Activated T-cell treated with anti-CD3 and anti-CD28 coated beads, Interleukin-2, amount 50 U/mL, for 72 hours (primary cell): ENCODE data around the gene TM4SF4. TPM values are rescaled to one million over a fixed set of nuclear protein-coding genes. Genes with fewer than 3 reads are reported as not detected.
"Not testable (repeated sequence)": the region's sequence is repeated elsewhere in the genome, so short reads cannot be mapped to it uniquely, and the experiment has no call there.

Source experiments
- ATAC-seq, 2 donors: fragments of 150-1000 bp; cut with Tn5 transposase; replicated peaks in 1 of 2; 2 replicates each; pipeline ENCODE4 v1.10.0; 2021; ENCODE audit warnings: moderate library complexity in 2 of 2, mild to moderate bottlenecking in 1 of 2
- DNase-seq, 2 donors: peaks; one replicate each; pipeline ENCODE4 v3.0.0; 2021 to 2022; ENCODE audit warnings: mixed read lengths in 1 of 2
- H3K27ac Mint-ChIP-seq: one replicate; pipeline ENCODE4 v1.8.0; 2022; ENCODE audit warnings: mild to moderate bottlenecking, moderate library complexity, mixed read lengths
- H3K27me3 Mint-ChIP-seq: one replicate; pipeline ENCODE4 v1.8.0; 2022; ENCODE audit warnings: low read depth, mixed read lengths
- H3K36me3 Mint-ChIP-seq, 2 donors: one replicate each; pipeline ENCODE4 v1.8.0; 2022; ENCODE audit warnings: mixed read lengths in 2 of 2, mild to moderate bottlenecking in 1 of 2; ENCODE audit not compliant: insufficient read depth in 2 of 2
- H3K4me1 Mint-ChIP-seq: one replicate; pipeline ENCODE4 v1.8.0; 2022; ENCODE audit warnings: low read depth, mixed read lengths
- H3K4me3 Mint-ChIP-seq, 2 donors: one replicate each; pipeline ENCODE4 v1.8.0; 2022; ENCODE audit warnings: mild to moderate bottlenecking in 2 of 2, mixed read lengths in 2 of 2, moderate library complexity in 2 of 2
- H3K9me3 Mint-ChIP-seq, 2 donors: one replicate each; pipeline ENCODE4 v1.8.0; 2022; ENCODE audit warnings: mixed read lengths in 2 of 2
- total RNA-seq, 2 donors: library from RNA; stranded (reverse); gene quantifications; one replicate each; pipeline ENCODE4 v1.2.3, GENCODE V29; 2022

Gene TM4SF4
- total RNA-seq, 2 donors from 2014 or later, result not detected

GRCh38 chr3:149443545-149443912, 31.0 kb upstream of the TM4SF4 start:
- H3K9me3 Mint-ChIP-seq, result no peaks in the 10 kb centered on the region
- H3K27me3 Mint-ChIP-seq, result peaks cover 9% of the 10 kb centered on the region
- no peaks in the 10 kb centered on the region for H3K4me1 Mint-ChIP-seq
- ATAC-seq (no peak), DNase-seq (no peak)
- H3K27ac Mint-ChIP-seq, result no peak overlapping the region
- H3K4me3 Mint-ChIP-seq, result no peak overlapping the region
- no peaks in the 10 kb centered on the region for H3K36me3 Mint-ChIP-seq

- H3K27me3 Mint-ChIP-seq, result not testable (repeated sequence)
Observed at GRCh38 chr3:149444867-149445266, 29.6 kb upstream of the TM4SF4 start.

GRCh38 chr3:149448331-149448831, 26.1 kb upstream of the TM4SF4 start:
- Mint-ChIP-seq H3K9me3 (peaks cover 5 to 8% of the 10 kb centered on the region in 2 donors), H3K4me3 (no peak overlapping the region), H3K36me3 (peaks cover 6% of the 10 kb centered on the region in 2 donors), H3K27ac (peak overlapping the region; percentile 57), H3K4me1 (no peaks in the 10 kb centered on the region), H3K27me3 (no peaks in the 10 kb centered on the region)
- ATAC-seq (peak in 1 of 2 donors; percentile 36), DNase-seq (no peak)

More at GRCh38 chr3:149444867-149445266, 29.6 kb upstream of the TM4SF4 start:
- H3K4me3 Mint-ChIP-seq, DNase-seq, H3K9me3 Mint-ChIP-seq, H3K36me3 Mint-ChIP-seq, ATAC-seq, H3K27ac Mint-ChIP-seq, H3K4me1 Mint-ChIP-seq: not testable (repeated sequence)

GRCh38 chr3:149449182-149449581, 25.3 kb upstream of the TM4SF4 start:
- Mint-ChIP-seq H3K36me3 (peaks cover 6% of the 10 kb centered on the region in 2 donors), H3K4me3 (no peak overlapping the region), H3K27ac (no peak overlapping the region), H3K4me1 (no peaks in the 10 kb centered on the region), H3K27me3 (peaks cover 2% of the 10 kb centered on the region), H3K9me3 (peaks cover 5 to 9% of the 10 kb centered on the region in 2 donors)
- DNase-seq (no peak), ATAC-seq (no peak)

GRCh38 chr3:149449799-149450198, 24.7 kb upstream of the TM4SF4 start:
- Mint-ChIP-seq H3K27me3 (peaks cover 8% of the 10 kb centered on the region), H3K27ac (no peak overlapping the region), H3K9me3 (peaks cover 5 to 10% of the 10 kb centered on the region in 2 donors), H3K4me3 (no peak overlapping the region), H3K4me1 (no peaks in the 10 kb centered on the region), H3K36me3 (peaks cover 6% of the 10 kb centered on the region in 2 donors)
- no peak for DNase-seq
- no peak for ATAC-seq

GRCh38 chr3:149450281-149450680, 24.2 kb upstream of the TM4SF4 start:
- peaks cover 13% of the 10 kb centered on the region for H3K27me3 Mint-ChIP-seq
- H3K9me3 Mint-ChIP-seq, result peaks cover 5 to 12% of the 10 kb centered on the region in 2 donors
- DNase-seq (no peak), ATAC-seq (no peak)
- no peak overlapping the region for H3K27ac Mint-ChIP-seq
- H3K36me3 Mint-ChIP-seq, result peaks cover 6% of the 10 kb centered on the region in 2 donors
- no peak overlapping the region for H3K4me3 Mint-ChIP-seq
- H3K4me1 Mint-ChIP-seq, result no peaks in the 10 kb centered on the region

- DNase-seq (no peak), ATAC-seq (no peak)
- no peaks in the 10 kb centered on the region for H3K4me1 Mint-ChIP-seq
- no peak overlapping the region for H3K27ac Mint-ChIP-seq
- H3K4me3 Mint-ChIP-seq, result no peak overlapping the region
- peaks cover 19% of the 10 kb centered on the region for H3K27me3 Mint-ChIP-seq
- H3K9me3 Mint-ChIP-seq, result peaks cover 5 to 12% of the 10 kb centered on the region in 2 donors
- H3K36me3 Mint-ChIP-seq, result peaks cover 6% of the 10 kb centered on the region in 2 donors
Observed at GRCh38 chr3:149452036-149452435, 22.5 kb upstream of the TM4SF4 start.

- no peaks in the 10 kb centered on the region for H3K4me1 Mint-ChIP-seq
- DNase-seq (no peak), ATAC-seq (no peak)
- no peak overlapping the region for H3K27ac Mint-ChIP-seq
- H3K4me3 Mint-ChIP-seq, result no peak overlapping the region
- H3K9me3 Mint-ChIP-seq, result peaks cover 5 to 12% of the 10 kb centered on the region in 2 donors
- peaks cover 27% of the 10 kb centered on the region for H3K27me3 Mint-ChIP-seq
- peaks cover 6% of the 10 kb centered on the region in 2 donors for H3K36me3 Mint-ChIP-seq
Observed at GRCh38 chr3:149453140-149453805, 21.2 kb upstream of the TM4SF4 start.

GRCh38 chr3:149454746-149455145, 19.8 kb upstream of the TM4SF4 start:
- peaks cover 6% of the 10 kb centered on the region in 2 donors for H3K36me3 Mint-ChIP-seq
- no peaks in the 10 kb centered on the region for H3K4me1 Mint-ChIP-seq
- H3K9me3 Mint-ChIP-seq, result peaks cover 5 to 12% of the 10 kb centered on the region in 2 donors
- H3K27me3 Mint-ChIP-seq, result peaks cover 30% of the 10 kb centered on the region
- no peak overlapping the region for H3K4me3 Mint-ChIP-seq
- ATAC-seq (no peak), DNase-seq (no peak)
- no peak overlapping the region for H3K27ac Mint-ChIP-seq

- Mint-ChIP-seq H3K27ac (no peak overlapping the region), H3K9me3 (peaks cover 5 to 12% of the 10 kb centered on the region in 2 donors), H3K27me3 (peaks cover 30% of the 10 kb centered on the region)
Observed at GRCh38 chr3:149455366-149455765, 19.1 kb upstream of the TM4SF4 start.

GRCh38 chr3:149455989-149456388, 18.5 kb upstream of the TM4SF4 start:
- H3K4me1 Mint-ChIP-seq, result no peaks in the 10 kb centered on the region
- no peak for DNase-seq
- peaks cover 6% of the 10 kb centered on the region in 2 donors for H3K36me3 Mint-ChIP-seq

More at GRCh38 chr3:149455366-149455765, 19.1 kb upstream of the TM4SF4 start:
- H3K4me1 Mint-ChIP-seq, result no peaks in the 10 kb centered on the region
- H3K4me3 Mint-ChIP-seq, result no peak overlapping the region
- ATAC-seq (no peak), DNase-seq (no peak)
- peaks cover 6% of the 10 kb centered on the region in 2 donors for H3K36me3 Mint-ChIP-seq

GRCh38 chr3:149459491-149460059, 14.9 kb upstream of the TM4SF4 start:
- no peaks in the 10 kb centered on the region for H3K4me1 Mint-ChIP-seq
- H3K4me3 Mint-ChIP-seq, result no peak overlapping the region

More at GRCh38 chr3:149455989-149456388, 18.5 kb upstream of the TM4SF4 start:
- no peak overlapping the region for H3K27ac Mint-ChIP-seq
- no peak overlapping the region for H3K4me3 Mint-ChIP-seq
- peaks cover 4 to 12% of the 10 kb centered on the region in 2 donors for H3K9me3 Mint-ChIP-seq
- no peak for ATAC-seq
- H3K27me3 Mint-ChIP-seq, result peaks cover 30% of the 10 kb centered on the region

GRCh38 chr3:149460117-149460516, 14.4 kb upstream of the TM4SF4 start:
- Mint-ChIP-seq H3K27me3 (peaks cover 19% of the 10 kb centered on the region), H3K27ac (no peak overlapping the region), H3K4me3 (no peak overlapping the region), H3K36me3 (no peaks in the 10 kb centered on the region), H3K4me1 (no peaks in the 10 kb centered on the region), H3K9me3 (no peaks in the 10 kb centered on the region)
- ATAC-seq (no peak), DNase-seq (no peak)

More at GRCh38 chr3:149459491-149460059, 14.9 kb upstream of the TM4SF4 start:
- Mint-ChIP-seq H3K9me3 (peaks cover 0 to 3% of the 10 kb centered on the region in 2 donors), H3K27ac (no peak overlapping the region), H3K36me3 (no peaks in the 10 kb centered on the region), H3K27me3 (peaks cover 24% of the 10 kb centered on the region)
- ATAC-seq (no peak), DNase-seq (no peak)
